ENCODE results near the gene PERCC1.

- TF ChIP-seq CTCF (conservative IDR thresholded peaks at IDR 0.05 in 1 of 2, IDR thresholded peaks at IDR 0.05 in 1 of 2; ENCODE audit: low read depth in 1 of 2, low read length in 2 of 2), result no peak
- no peak for TF ChIP-seq EZH2 (IDR thresholded peaks at IDR 0.05; ENCODE audit: low read length, missing control alignments)
These were observed 46.2 kb downstream of the PERCC1 start for GRCh38 chr16:1477033-1477432.
